ENCODE results near the gene CRACDL.
"Not testable (repeated sequence)": the region's sequence is repeated elsewhere in the genome, so short reads cannot be mapped to it uniquely, and the experiment has no call there.

The CRACDL gene

DNA sequence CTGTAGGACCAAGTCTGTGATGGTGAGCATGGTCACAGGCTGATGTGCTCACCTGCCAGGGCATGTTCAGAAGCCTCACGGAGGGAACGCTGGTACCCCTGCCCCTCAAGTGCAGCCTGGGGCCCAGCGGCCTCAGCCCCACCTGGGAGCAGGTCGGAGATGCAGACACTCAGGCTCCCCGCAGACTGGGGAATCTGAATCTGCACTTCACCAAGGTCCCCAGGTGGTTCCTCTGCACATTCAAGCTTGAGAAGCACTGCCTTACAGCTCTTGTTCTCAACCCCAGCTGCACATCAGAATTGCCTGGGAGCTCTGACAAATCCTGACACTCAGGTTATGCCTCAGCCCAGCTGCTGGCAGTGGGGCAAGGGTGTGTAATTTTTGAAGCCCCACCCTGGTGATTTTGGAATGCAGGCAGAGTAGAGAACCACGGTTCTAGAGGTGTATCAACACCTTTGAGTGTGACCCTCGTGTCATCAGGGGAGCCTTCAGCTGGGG is 54.8 kb downstream of the CRACDL start:
- DNase-seq = no peak

DNA sequence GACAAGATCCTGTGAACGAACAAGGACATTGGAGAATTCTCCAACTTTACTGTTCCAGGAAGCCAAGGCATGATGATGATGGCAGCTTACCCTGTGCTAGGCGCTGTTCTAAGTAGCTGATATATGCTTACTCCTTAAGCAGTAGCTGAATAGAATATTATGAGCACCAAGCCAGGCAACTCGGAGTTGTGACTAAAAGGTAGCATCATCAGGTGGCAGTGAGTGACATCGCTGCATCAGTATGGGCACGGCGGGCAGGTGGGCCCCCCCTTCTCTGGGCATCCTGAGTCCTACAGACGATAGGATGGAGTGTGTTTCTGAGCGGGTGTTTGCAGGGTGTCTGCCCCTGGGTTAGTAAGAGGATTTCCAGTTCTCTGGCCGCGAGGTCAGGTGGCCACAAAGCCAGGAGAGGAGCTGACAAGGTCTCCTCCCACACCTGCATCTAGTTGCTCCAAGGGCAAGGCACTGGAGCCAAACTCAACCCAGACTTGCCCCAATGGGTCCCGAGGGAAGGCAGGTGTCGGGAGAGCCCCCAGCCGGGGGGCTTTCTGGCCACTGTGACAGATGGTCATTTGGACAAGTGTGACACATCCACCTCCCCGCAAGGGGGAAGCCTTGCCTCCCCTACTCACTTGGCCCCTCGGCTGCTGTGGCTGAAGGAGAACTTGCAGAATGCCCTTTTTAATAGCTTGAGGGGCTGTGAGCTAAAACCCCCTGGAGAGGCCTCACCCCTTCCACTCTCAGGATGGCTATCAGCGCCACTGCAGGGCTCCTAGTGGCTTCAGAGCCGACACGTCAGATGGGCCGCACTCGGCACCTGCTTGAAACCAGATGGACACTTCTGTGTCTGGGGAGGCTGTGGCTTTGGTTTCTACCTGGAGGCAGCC is 55.5 kb downstream of the CRACDL start:
- no peak for DNase-seq

DNA sequence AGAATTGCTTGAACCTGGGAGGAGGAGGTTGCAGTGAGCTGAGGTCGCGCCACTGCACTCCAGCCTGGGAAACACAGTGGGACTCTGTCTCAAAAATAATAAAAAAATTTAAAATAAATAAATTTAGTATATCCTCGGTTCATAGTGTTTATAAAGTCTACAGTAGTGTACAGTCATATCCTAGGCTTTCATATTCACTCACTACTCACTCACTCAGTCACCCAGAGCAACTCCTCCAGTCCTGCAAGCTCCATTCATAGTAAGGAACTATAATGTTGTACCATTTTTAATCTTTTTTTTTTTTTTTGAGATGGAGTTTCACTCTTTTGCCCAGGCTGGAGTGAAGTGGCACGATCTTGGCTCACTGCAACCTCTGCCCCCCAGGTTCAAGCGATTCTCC is 58.4 kb downstream of the CRACDL start:
- DNase-seq = not testable (repeated sequence)

DNA sequence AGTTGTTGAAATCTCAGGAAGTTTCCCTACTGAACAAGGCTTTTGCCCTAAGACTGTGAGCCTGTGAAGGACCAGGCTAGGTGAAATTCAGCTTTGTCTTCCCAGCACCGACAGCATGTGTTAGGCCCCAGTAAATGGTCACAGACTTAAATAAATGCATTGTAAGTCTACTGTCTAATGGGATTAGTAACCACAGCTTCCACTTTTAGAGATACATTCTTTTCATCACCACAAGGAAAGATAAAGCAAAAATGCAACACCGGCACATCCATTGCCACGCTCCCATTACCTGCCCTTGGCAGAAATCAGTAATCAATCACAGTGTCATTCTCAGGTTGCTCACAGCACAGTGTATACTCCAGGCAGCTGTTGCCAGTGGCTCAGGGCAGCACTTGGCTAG is 59.3 kb downstream of the CRACDL start:
- DNase-seq = no peak

DNA sequence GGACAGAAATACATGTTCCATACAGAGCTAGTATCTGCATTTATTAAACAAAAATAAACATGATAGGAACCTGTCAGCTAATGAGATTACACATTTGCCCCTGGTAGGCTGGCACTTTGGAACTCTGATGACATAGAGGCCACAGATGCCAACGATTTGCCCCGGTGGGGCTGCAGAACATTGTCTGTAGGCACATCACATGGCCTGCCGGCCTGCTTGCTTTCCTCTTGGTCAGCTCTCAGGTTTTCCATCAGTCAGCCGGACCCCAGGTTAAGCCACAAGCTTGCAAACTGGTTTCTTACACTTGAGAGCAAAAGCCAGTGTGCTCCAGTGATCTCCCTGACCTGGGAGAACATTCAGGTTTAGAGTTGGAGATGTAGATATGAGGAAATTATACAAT is 60.3 kb downstream of the CRACDL start:
- DNase-seq = no peak

DNA sequence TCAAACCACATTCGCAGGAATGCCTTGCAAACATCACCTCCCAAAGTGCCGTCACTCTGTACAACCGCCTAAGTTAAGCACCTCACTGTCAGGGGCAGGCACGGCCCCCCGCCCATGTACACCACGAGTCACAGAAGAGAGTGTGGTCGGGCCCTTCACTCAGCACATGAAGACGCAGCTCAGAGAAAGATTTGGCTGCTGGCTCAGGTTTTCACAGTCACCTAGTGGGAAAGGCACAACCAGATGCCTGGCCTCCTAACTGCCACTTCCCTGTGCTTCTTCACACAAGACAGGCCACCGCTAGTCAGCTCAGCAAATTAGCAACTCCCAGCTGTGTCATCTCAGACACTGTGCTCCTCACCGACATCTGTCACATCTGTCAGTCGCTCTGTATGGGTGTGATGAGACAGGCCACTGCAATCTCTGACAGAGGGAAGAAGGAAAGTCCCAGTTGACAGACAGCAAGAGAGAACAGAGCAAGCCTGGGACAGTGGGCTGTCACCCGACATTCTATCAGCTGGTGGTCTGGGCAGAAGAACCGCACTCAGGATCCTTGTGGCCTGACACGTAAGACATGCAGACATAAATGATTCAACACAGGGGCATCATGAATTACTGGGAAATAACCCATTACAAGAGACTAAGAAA is 60.8 kb downstream of the CRACDL start:
- no peak for DNase-seq

DNA sequence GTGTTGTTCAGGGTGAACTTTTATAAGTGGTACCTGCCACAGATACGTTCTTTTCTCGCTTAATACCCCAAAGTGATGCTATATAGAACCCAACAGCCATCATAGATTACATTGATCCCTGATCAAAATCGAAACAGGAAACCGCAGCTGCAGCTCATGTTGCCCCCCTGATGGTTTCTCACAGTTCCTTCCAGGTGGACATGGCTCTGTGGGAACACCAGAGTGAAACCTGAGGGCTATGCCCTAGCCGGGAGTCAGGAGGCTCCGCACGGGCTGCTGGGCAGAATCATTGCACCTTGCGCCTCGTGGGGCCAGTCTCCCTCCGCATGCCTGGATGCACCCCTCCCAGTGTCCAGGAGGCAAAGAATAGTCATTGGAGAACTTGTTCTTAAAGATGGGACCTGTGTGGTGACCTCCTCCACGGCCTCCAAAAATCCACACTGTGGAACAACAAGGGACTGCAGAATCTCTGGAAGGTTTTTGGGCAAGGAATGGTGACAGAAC is 61.8 kb downstream of the CRACDL start:
- DNase-seq = no peak

DNA sequence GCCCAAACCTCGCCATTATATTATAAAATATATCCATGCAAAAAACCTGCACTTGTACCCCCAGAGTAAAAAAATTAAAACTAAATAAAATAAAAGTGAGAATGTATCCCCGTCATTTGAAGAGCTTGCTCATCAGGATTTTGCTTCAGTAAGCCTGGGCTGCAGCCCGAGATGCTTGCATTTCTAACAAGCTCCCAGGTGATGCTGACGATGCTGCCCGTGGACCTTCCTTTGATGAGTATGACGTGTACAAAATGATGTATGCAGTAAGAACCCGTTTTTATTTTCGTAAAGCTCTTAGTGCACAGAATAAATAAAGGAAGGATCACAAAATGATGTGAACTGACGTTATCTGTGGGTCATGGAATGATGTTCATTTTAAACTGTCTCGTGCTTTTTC is 63.5 kb downstream of the CRACDL start:
- no peak for DNase-seq

DNA sequence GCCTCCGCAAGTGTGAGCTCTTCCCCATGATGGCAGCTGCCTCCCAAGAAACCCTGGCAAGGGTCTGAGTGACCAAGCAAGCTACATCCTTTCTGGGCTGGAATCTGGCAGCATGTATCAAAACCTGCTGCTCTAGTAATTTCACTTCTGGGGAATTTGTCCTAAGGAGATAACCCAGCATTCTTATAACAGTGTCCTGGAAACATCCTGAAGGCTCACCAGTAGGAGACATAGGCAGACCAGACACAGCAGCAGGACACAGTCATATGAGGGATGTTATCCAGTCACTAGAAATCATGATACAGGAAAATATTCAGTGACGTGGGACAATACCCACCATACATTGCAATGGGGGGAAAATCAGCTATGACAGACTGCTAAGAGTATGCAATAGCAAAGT is 64.5 kb downstream of the CRACDL start:
- no peak for DNase-seq

DNA sequence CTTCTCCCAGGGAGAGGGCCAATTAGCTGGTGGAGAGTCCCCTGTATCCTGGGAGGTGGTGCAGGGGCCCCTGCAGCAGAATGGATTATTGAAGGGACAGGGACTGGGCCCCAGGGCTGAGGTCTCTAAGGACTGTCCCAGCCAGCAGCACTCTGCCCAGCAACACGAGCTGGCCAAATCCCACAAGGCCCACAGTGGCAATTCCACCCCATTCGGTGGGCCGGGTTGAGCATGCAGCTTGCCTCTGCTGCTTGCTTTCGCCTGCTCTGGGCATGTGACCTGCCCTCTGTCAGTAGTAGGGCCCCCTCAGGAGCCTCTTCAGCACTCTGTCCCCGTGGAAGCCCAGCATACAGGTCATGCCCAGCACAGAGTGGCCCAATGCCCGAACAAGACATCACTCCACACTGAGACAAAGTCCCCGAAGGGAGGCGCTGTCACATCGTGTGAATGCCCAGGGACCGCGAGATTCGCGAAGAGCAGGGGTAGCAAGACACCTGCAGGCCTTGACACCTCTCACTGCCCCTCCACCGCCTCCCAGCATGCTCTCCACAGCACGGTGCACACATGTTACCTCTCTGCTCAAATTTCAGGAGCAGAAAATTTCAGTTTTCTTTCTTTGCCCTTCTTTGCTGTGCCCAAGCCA is 65.4 kb downstream of the CRACDL start:
- DNase-seq = no peak

DNA sequence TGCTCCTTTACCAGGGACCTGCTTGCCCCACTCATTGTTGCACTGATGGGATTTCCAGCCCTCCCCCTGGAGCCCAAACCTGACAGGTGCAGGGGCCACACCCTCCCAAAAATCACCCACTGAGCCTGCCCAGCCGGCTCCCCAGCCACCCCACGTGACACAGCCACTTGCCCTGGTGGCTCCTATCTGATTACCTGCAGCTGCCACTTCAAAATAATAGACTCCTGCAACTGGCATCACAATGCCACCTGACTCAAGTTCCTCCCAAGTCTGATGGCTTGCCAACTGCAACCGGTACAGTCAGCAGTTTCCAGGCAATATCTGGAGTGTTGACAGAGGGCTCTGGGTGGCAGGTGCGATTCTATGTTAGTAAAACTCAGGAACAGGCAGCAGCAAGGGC is 66.2 kb downstream of the CRACDL start:
- DNase-seq = no peak

DNA sequence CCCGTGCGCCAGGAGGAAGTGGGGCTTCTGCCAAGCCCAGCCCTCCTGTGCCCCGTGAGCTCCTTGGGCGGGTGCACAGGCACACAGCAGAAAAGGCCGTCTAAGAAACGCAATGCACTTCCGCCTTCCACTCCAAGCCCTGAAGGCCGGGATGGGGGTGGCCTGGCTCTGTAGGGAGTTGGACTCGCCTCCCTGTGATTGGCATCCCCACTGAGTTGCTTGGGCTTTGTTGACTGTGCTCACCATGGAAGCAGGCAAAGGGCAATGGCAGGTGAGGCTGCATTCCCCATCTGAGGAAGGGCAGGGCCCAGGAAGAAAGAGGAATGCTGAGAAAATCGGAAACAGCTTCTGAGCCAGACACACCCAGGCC is 66.8 kb downstream of the CRACDL start:
- DNase-seq = no peak

DNA sequence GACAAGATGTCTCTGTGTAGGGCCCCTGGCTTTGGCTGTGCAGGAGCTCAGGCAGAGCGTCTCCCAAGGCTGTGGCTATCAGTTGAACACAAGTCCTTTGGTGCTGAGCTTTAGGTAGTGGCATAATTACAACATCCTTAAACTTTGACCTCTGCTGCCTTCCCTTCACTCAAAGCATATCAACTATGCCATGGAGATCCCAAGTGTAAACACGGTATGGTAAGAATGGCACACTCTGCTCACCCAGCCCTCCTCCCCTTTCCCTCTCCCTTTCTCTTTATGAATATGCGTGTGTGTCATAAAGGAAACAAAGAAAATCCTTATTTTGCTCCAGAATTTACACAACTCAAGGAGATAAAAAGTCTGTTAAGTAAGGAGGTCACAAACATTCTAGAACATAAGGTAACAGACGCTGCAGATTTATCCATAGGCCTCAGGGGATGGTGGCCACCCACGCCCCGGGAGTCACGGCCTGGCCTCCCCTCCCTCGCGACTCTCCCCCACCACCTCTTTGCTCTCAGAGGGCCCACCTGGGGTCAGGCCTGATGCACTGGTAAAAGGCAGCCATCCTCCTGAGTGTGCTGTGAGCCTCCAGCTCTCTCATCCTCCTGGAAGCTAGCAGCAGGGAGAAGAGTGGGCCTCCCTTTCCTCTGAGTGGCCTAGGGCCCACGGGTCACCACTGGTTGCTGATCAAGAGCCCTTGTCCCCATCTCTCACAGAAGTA is 67.3 kb downstream of the CRACDL start:
- no peak for DNase-seq

DNA sequence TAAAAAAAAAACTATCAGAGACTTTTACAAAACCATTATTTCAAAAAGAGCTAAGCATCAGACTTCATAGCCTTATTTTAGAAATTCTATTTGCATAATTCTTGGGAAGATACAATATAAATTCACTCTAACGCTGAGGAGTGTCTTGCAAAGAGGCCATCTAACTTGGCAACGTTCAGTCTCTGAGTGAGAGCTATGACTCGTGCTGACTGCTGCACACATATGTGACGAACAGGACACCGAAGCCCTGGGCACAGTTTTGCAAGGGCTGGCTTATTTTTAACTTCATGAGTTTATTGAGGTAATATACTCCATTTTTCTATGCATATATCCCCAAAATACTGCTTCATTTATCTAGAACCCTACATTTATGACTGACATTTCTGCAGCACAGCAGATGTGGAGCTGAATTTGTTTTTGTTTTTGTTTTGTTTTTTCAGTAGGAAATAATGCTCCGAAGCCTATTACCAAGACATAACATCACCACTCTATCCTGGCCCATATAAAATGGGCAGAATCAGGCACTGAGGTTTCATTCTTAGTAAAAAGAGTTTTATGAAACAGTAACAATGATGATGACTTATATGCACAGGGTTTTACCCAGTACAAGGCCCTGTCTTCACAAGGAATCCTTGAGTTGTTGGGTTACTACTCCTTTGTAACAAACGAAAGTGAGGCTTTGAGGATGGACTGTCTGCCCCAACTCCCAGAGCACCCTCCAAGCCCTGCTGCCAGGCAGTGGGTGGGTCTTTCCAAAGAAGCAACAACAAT is 68.3 kb downstream of the CRACDL start:
- DNase-seq = no peak

DNA sequence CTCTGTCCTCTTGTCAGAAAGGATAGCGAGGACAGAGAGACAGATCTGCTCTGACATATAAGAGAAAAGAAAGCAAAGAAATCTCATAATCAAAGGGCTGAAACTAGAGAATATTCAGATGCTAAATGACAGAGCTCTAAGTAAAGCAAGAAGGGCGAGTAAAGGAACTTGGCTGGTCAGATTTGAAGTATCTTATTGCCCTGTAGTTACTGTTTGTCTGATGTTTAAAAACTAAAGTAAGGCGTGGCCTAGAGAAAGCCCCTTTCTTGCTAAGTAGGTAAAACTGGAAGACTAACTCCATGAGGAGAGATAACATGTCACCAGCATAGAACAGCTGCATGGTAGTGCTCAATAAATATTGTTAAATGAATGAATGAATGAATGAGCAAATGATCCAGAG is 70.0 kb downstream of the CRACDL start:
- no peak for DNase-seq

DNA sequence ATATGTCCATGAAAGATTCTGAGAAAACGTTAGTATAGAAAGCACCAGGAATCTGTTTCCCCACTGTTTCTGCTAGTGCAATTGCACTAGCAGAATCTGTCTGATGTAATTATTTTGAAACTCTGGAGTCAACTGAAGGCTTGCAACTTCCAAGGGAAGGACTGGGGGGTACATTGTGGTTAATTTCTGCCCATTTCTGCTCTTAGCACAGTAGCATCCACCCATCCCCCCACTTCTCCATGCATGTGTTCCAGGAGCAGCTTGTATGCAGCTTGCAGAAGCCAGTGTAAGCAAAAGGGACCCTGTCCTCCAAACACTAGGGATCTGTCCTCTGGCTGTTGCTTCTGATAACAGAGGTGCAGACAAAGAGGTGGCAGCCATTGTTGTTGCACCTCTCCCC is 74.4 kb downstream of the CRACDL start:
- DNase-seq = no peak

DNA sequence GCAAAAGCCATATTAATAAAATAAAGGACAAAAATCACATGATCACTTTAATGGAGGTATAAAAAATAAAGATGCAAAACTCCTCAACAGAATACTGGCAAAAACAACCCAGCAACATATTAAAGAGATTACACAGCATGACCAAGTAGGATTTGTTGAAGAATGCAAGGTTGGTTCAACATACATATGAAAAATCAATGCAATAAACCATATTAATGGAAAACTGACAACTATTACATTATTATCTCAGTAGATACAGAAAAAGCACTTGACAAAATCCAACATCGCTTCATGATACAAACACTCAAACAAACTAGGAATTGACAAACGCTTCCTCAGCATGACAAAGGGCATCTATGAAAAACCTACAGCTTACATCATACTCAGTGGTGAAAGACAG is 76.7 kb downstream of the CRACDL start:
- no peak for DNase-seq

DNA sequence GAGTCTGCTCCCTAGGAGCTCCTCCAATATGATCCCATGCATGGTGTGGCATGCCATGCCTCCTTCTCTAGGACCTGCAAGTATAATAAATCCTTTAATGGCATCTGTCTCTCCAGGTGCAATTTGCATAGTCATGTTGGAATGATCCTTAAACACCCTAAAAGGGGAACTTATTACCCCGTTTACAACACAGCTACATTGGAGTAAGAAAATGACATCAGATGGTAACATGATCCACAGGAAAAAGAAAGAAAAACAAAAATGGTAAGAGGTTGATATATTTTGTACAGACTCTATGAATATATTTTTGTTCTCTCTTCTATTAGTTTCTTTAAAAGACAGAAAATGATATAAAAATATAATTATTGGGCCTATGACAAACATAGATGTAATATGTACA is 79.0 kb downstream of the CRACDL start:
- DNase-seq = no peak

DNA sequence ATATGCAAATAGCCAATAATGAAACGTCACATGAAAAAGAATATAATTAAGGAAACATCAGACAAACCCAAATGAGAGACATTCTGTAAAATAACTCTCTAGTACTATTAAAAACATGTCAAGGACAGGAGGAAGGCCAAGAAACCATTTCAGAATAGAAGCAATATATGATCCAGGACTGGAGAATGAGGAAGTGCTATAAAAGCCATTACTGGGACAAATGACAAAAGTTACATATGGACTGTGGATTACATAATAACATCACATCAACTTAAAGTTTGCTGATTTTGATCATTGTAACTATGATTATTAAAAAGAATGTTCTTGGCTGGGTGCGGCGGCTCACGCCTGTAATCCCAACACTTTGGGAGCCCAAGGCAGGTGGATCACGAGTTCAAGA is 81.3 kb downstream of the CRACDL start:
- no peak for DNase-seq

DNA sequence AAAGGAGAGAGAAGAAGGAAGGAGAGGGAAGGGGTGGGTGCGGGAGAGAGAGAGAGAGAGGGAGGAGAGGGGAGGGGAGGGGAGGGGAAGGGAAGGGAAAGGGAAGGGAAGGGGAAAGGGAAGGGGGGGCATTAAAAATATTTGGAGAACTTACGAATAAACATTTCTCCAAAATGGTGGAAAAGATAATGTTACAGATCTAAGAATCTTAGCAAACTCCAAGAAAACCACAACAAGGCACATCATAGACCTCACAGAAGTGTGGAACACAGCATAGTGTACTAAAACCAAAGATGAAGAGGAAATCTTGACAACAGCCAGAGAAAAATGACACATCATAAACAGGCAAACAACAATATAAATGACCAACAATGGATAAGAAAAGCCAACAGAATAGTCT is 83.1 kb downstream of the CRACDL start:
- DNase-seq = no peak

DNA sequence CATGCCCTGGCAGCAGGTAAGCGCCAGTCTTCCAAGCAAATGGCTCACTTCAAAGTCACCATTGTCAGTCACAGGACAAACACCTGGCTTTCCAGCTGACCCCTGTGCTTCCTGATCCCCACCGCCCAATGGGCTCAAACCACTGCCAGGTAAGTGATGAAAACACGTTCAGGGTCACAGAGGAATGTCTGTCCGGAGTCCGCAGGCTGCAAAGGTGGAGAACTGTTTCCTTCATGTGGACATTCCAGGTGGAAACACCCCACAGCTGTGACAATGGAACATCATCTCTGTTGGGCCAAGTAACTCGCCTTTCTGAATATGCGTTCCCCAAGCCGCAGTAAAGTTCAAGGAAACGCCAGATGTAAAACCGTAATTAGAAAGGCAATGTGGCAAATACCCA is 86.0 kb downstream of the CRACDL start:
- DNase-seq = no peak

DNA sequence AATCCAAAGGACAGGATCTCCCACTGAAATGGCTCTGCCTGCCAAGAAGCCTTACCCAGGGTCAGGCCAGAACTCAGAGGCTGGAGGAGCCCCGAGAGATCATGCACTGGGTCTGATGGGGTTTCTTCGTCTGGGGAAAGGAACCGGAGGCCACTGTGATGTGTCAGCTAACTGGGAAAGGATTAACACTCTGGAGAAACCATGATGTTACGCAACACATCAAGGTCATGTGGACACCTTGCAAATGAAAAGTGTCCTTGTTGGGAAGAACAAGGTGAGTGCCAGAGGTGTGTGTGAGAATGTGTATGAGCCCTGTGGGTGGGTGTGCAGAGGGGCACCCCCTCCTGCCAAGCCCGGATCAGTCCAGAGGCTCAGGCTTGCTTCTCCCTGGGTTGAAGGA is 86.9 kb downstream of the CRACDL start:
- DNase-seq = no peak

Measured in stimulated activated CD8-positive, alpha-beta memory T cell treated with anti-CD3 and anti-CD28 coated beads, Interleukin-4, amount 100 ng/mL, for 48 hours (primary cell).